ENCODE results near the gene PROM2.

- TF ChIP-seq CTCF (IDR thresholded peaks at IDR 0.05; ENCODE audit: insufficient read depth, low read depth, low read length) (no peak), EZH2 (IDR thresholded peaks at IDR 0.05; ENCODE audit: insufficient read depth, low read length) (no peak)
Observed at GRCh38 chr2:95275601-95276243, 1.5 kb downstream of the PROM2 start.
